Measurements from ENCODE around the gene FAM229A. TPM values are rescaled to one million over a fixed set of nuclear protein-coding genes. Genes with fewer than 3 reads are reported as not detected.
A peak's percentile ranks its signal among the peaks of the same experiment; 100 is the strongest.

The FAM229A gene
- total and polyA plus RNA-seq, 3 donors from 2014 or later: 71.5 to 194 (median 103) TPM

- no peaks in the 10 kb centered on the region for H3K27me3 ChIP-seq
- H3K4me3 ChIP-seq: peak overlapping the region; percentile 67 to 77
- intact Hi-C loops (cut with DNase I; ENCODE audit: low total_unique reads): no loop called here
- peak; percentile 88 for DNase-seq
- H3K9me3 ChIP-seq: no peaks in the 10 kb centered on the region
- peaks cover 70% of the 10 kb centered on the region for H3K4me1 ChIP-seq
- peak overlapping the region; percentile 96 to 98 for H3K27ac ChIP-seq
- whole genome bisulfite sequencing, 2 donors: 22 to 30% methylated on average over 17 to 28 of the region's 28 CpGs
- TF ChIP-seq CTCF (IDR thresholded peaks at IDR 0.05) (peak; percentile 40 to 84 (median 64)), POLR2A (IDR thresholded peaks at IDR 0.05) (no peak)
- no peaks in the 10 kb centered on the region for H3K36me3 ChIP-seq (ENCODE audit: low read depth, missing control alignments)
These were observed 11.4 kb downstream of the FAM229A start for GRCh38 chr1:32350785-32351398.

- Histone ChIP-seq H3K4me3 (no peak overlapping the region), H3K36me3 (ENCODE audit: low read depth, missing control alignments) (no peaks in the 10 kb centered on the region), H3K4me1 (peaks cover 65% of the 10 kb centered on the region), H3K27me3 (no peaks in the 10 kb centered on the region), H3K9me3 (no peaks in the 10 kb centered on the region), H3K27ac (peak overlapping the region in 1 of 2 donors; percentile 47)
- no peak for DNase-seq
- WGBS, 2 donors: 47 to 54% methylated on average over 8 of the region's 8 CpGs
- no peak for TF ChIP-seq CTCF (IDR thresholded peaks at IDR 0.05)
- no peak for TF ChIP-seq POLR2A (IDR thresholded peaks at IDR 0.05)
- intact Hi-C loops (cut with DNase I; ENCODE audit: low total_unique reads): no loop called here
These were observed 13.0 kb downstream of the FAM229A start for GRCh38 chr1:32349211-32349708.

- intact Hi-C loops (cut with DNase I; ENCODE audit: low total_unique reads): no loop called here
- Histone ChIP-seq H3K9me3 (no peaks in the 10 kb centered on the region), H3K27me3 (no peaks in the 10 kb centered on the region), H3K36me3 (ENCODE audit: low read depth, missing control alignments) (no peaks in the 10 kb centered on the region), H3K27ac (peak overlapping the region; percentile 39 to 55), H3K4me1 (peaks cover 50% of the 10 kb centered on the region), H3K4me3 (no peak overlapping the region)
- DNase-seq: no peak
- no peak for TF ChIP-seq POLR2A (IDR thresholded peaks at IDR 0.05)
- 83 to 92% methylated on average over 9 of the region's 9 CpGs for WGBS, 2 donors
These were observed 15.6 kb downstream of the FAM229A start for GRCh38 chr1:32346532-32347157.

GRCh38 chr1:32345289-32345827 lies 16.9 kb downstream of the FAM229A start:
- Histone ChIP-seq H3K4me1 (peaks cover 44% of the 10 kb centered on the region), H3K27me3 (no peaks in the 10 kb centered on the region), H3K9me3 (no peaks in the 10 kb centered on the region), H3K4me3 (no peak overlapping the region), H3K36me3 (ENCODE audit: low read depth, missing control alignments) (no peaks in the 10 kb centered on the region), H3K27ac (peak overlapping the region; percentile 55 to 61)
- intact Hi-C loops (cut with DNase I; ENCODE audit: low total_unique reads): no loop called here
- peak; percentile 88 for DNase-seq
- no peak for TF ChIP-seq POLR2A (IDR thresholded peaks at IDR 0.05)
- no peak for TF ChIP-seq CTCF (IDR thresholded peaks at IDR 0.05)
- 23 to 31% methylated on average over 8 of the region's 8 CpGs for WGBS, 2 donors

- no peak for TF ChIP-seq POLR2A (IDR thresholded peaks at IDR 0.05)
- TF ChIP-seq CTCF (IDR thresholded peaks at IDR 0.05): no peak
- H3K36me3 ChIP-seq (ENCODE audit: low read depth, missing control alignments): no peaks in the 10 kb centered on the region
- 95% methylated on average over 10 of the region's 10 CpGs for WGBS, 2 donors
- H3K27ac ChIP-seq: peak overlapping the region in 1 of 2 donors; percentile 59
- intact Hi-C loops (cut with DNase I; ENCODE audit: low total_unique reads): no loop called here
- H3K9me3 ChIP-seq: no peaks in the 10 kb centered on the region
- H3K4me3 ChIP-seq: no peak overlapping the region
- H3K27me3 ChIP-seq: no peaks in the 10 kb centered on the region
- H3K4me1 ChIP-seq: peaks cover 41% of the 10 kb centered on the region
- no peak for DNase-seq
These were observed 19.6 kb downstream of the FAM229A start for GRCh38 chr1:32342704-32343103.
